T-cell (primary cell): ENCODE results near the gene WDR44. TPM values are rescaled to one million over a fixed set of nuclear protein-coding genes. Genes with fewer than 3 reads are reported as not detected.

ENCODE experiments used
- ATAC-seq, 4 experiments: fragments of 200-7000 bp in 3 of 4; fragments of 150-1000 bp in 1 of 4; cut with Tn5 transposase; replicated peaks in 1 of 4; 1 replicate in 3 of 4; 2 replicates in 1 of 4; pipeline ENCODE4 v1.10.0; 2021; ENCODE audit warnings: moderate library complexity in 3 of 4, mild to moderate bottlenecking in 2 of 4, moderate number of reproducible peaks in 1 of 4
- CTCF ChIA-PET, 2 donors: fragments of 300-600 bp; sonication (Branson Sonifier 250); formaldehyde crosslinking; loops; one replicate each; lab custom pipeline; 2022; ENCODE audit warnings: antibody characterized with exemption in 2 of 2; lab: Charles Lee
- POLR2A ChIA-PET, 2 donors: fragments of 300-600 bp; sonication (Branson Sonifier 250); formaldehyde crosslinking; loops; one replicate each; lab custom pipeline; 2022; ENCODE audit warnings: antibody characterized with exemption in 2 of 2; lab: Charles Lee
- DNase-seq, 35 experiments: peaks; one replicate each; pipeline versions ENCODE4 v3.0.0 to v3.0.0-alpha.2; 2013 to 2023
- H3K27ac ChIP-seq: one replicate; pipeline ENCODE4 v1.5.1; 2013; ENCODE audit warnings: low read length
- H3K27me3 ChIP-seq, 2 experiments: replicated peaks in 1 of 2; 1 replicate in 1 of 2; 2 replicates in 1 of 2; pipeline versions ENCODE4 v1.6.1 to v1.7.0; 2013; ENCODE audit warnings: low read length in 1 of 2, mixed read lengths in 1 of 2; ENCODE audit not compliant: control insufficient read depth in 2 of 2, insufficient read depth in 2 of 2; ENCODE audit errors: extremely low read depth in 1 of 2
- H3K36me3 ChIP-seq, 2 donors: 1 replicate in 1 of 2; 2 replicates in 1 of 2; pipeline versions ENCODE4 v1.6.1 to v1.7.0; 2013; ENCODE audit warnings: low read length in 1 of 2; ENCODE audit not compliant: control insufficient read depth in 2 of 2, insufficient read depth in 1 of 2; ENCODE audit errors: extremely low read depth in 1 of 2
- H3K4me1 ChIP-seq, 2 experiments: 1 replicate in 1 of 2; 2 replicates in 1 of 2; pipeline versions ENCODE4 v1.6.1 to v1.7.0; 2013; ENCODE audit warnings: low read length in 2 of 2, mixed read lengths in 1 of 2; ENCODE audit not compliant: insufficient read depth in 2 of 2, control insufficient read depth in 1 of 2; ENCODE audit errors: extremely low read depth in 1 of 2
- H3K4me3 ChIP-seq, 2 donors: 1 replicate in 1 of 2; 2 replicates in 1 of 2; pipeline versions ENCODE4 v1.5.1 to v1.7.0; 2013; ENCODE audit warnings: mild to moderate bottlenecking in 2 of 2, low read length in 1 of 2, moderate library complexity in 1 of 2; ENCODE audit not compliant: control insufficient read depth in 1 of 2; ENCODE audit errors: extremely low read depth in 1 of 2
- H3K9me3 ChIP-seq: 2 replicates; pipeline ENCODE4 v1.7.0; 2013
- H3K27ac Mint-ChIP-seq, 2 donors: one replicate each; pipeline ENCODE4 v1.8.0; 2020 to 2021; ENCODE audit warnings: mild to moderate bottlenecking in 2 of 2, mixed read lengths in 2 of 2
- H3K27me3 Mint-ChIP-seq, 2 donors: one replicate each; pipeline ENCODE4 v1.8.0; 2021 to 2022; ENCODE audit warnings: mixed read lengths in 2 of 2
- H3K36me3 Mint-ChIP-seq: one replicate; pipeline ENCODE4 v1.8.0; 2021; ENCODE audit warnings: mixed read lengths
- H3K4me1 Mint-ChIP-seq, 3 donors: one replicate each; pipeline ENCODE4 v1.8.0; 2020 to 2022; ENCODE audit warnings: mixed read lengths in 3 of 3, mild to moderate bottlenecking in 1 of 3
- H3K4me3 Mint-ChIP-seq, 3 donors: one replicate each; pipeline ENCODE4 v1.8.0; 2020 to 2022; ENCODE audit warnings: mild to moderate bottlenecking in 3 of 3, mixed read lengths in 3 of 3, moderate library complexity in 3 of 3
- H3K9me3 Mint-ChIP-seq, 3 donors: one replicate each; pipeline ENCODE4 v1.8.0; 2020 to 2022; ENCODE audit warnings: mixed read lengths in 3 of 3
- WGBS: methylation state at CpG from one replicate; pipeline ENCODE4 v1.1.5; 2013; ENCODE audit warnings: missing lambda C conversion rate; ENCODE audit not compliant: insufficient coverage; 5-methylcytosine and 5-hydroxymethylcytosine counted together
- total RNA-seq, 35 experiments: library from RNA in 6 of 35; stranded (reverse) in 6 of 35; fragments of 120-200 nt in 1 of 35; gene quantifications; one replicate each; pipeline versions ENCODE4 v1.2.1 to v1.2.4 and lab custom pipeline; 2013 to 2026

WDR44 gene
- total RNA-seq, 5 donors from 2014 or later (not counting 1 experiment from before 2014, with no cell fraction given) = 13.6 to 21.4 (median 19.0) TPM

DNA sequence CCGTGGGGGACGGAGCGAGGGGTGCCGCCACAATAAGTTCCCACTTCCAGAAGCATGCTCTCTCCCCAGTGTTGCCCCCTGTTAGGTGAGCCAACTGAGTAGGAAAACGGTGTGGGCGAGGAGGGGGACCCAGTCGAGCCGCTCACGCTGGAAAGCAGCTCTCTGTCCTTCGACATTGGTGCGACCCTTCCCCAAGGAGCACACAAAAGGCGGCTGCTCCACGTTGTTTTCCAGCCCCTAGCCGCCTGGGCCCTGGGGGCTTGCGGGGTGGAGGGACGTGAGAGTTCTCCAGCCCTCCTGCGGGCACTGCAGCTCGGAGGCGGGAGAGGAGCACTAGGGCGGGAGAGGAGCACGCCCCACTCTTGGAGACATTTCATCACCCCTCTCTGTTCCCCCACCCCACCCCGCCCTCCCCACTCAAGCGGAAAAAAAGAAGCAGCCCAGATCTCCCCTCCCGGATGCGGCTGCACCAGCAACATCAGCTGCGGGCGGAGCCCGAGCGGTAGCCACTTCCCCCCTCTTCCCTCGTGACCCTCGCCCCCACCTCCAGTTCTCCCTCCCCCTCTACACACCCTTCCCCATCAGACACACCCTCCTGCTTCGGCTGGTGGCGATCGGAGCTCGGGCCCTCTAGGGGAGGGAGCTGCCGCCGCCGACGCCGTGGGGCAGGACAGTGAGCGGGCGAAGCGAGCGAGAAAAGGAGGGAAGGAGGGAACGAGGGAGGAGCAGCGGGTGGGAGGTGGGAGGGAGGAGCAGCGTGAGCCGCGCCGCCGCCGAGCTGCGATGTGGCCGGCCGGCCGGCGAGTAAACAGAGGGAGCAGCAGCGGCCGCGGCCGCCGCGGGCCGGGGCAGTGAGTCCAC, 149.4 kb downstream of the WDR44 start, which contains the start of gene DOCK11:
TSS of gene DOCK11 (plus strand) at position 755 of the 861 bp plus-strand sequence. CDS start 157 bp downstream, outside the sequence.
- H3K4me3 Mint-ChIP-seq = peak within 1 kb of the TSS; percentile 95 to 98 (median 95)
- under 1% methylated on average over 25 of the region's 64 CpGs for WGBS
- peaks cover 0 to 9% of the 10 kb centered on the region in 2 donors for H3K27me3 Mint-ChIP-seq
- peak within 1 kb of the TSS; percentile 66 to 80 for H3K4me3 ChIP-seq
- H3K27ac ChIP-seq = peak within 1 kb of the TSS; percentile 77
- peaks cover 10 to 29% of the 10 kb centered on the region in 2 experiments for H3K4me1 ChIP-seq
- no peaks in the 10 kb centered on the region for H3K9me3 ChIP-seq
- peaks cover 0 to 7% of the 10 kb centered on the region in 2 donors for H3K36me3 ChIP-seq
- DNase-seq = peak; percentile 56 to 84 (median 74)
- peak within 1 kb of the TSS; percentile 96 to 98 for H3K27ac Mint-ChIP-seq
- H3K4me1 Mint-ChIP-seq = peaks cover 17 to 28% (median 25%) of the 10 kb centered on the region in 3 donors
- ChIA-PET CTCF (interaction anchor here (0.5 to 2.8 kb wide), 9 partner anchors 11 to 499 kb away, joined by 3 to 17 read pairs (median 4); no protein-coding TSS in a partner anchor), POLR2A (interaction anchor here (0.6 to 1.6 kb wide), 7 partner anchors 34 to 63 kb away, joined by 3 to 8 read pairs (median 4); no protein-coding TSS in a partner anchor)
- no peaks in the 10 kb centered on the region for H3K9me3 Mint-ChIP-seq
- peak; percentile 71 to 76 (median 73) for ATAC-seq
- no peaks in the 10 kb centered on the region for H3K27me3 ChIP-seq
- peaks cover 5% of the 10 kb centered on the region for H3K36me3 Mint-ChIP-seq

DNA sequence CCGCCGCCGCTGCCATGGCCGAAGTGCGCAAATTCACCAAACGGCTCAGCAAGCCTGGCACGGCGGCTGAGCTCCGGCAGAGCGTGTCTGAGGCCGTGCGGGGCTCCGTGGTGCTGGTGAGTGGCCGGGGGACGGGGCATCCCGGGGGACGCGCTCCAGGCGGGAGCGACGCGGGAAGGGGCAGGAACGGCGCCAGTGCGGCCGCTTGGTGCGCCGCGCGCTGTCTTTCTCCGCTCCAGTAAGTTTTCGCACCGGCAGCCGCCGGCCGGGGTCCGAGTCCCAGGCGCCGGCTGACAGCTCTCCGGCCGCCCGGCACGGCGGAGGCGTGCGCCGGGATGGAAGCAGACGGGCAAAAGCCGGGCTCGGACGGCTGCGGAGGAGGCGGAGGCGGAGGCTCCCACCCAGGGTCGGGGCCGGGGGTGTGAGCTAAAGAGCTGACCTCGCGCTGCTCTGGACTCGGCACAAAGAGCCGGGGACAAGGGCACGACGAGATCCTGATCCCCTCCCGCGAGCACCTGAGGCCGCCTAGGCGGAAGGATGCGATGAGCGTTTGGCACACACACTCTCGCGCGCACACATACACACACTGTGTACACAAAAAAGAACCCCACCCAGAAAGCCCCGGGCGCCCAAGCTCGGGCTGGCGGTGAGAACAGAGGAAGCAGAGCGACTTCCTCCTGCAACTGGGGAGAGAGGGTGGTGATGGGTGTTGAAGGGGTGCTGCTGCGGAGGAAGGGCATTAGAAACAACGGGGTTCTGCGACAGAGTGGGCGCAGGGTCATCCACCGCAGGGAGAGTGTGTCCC, 150.3 kb downstream of the WDR44 start:
- Histone ChIP-seq H3K27me3 (no peaks in the 10 kb centered on the region), H3K27ac (peak overlapping the region; percentile 77), H3K9me3 (no peaks in the 10 kb centered on the region), H3K4me3 (peak overlapping the region; percentile 66 to 80), H3K36me3 (peaks cover 0 to 7% of the 10 kb centered on the region in 2 donors), H3K4me1 (peaks cover 10 to 35% of the 10 kb centered on the region in 2 experiments)
- CTCF ChIA-PET = interaction anchor here (0.5 to 2.8 kb wide), 8 partner anchors 32 to 498 kb away, joined by 3 to 17 read pairs (median 5); no protein-coding TSS in a partner anchor
- 0% methylated on average over 28 of the region's 81 CpGs for WGBS
- ATAC-seq = peak; percentile 72 to 77 (median 74)
- peak; percentile 64 to 89 (median 81) for DNase-seq
- peak overlapping the region; percentile 96 to 98 for H3K27ac Mint-ChIP-seq
- peaks cover 17 to 28% (median 25%) of the 10 kb centered on the region in 3 donors for H3K4me1 Mint-ChIP-seq
- POLR2A ChIA-PET = interaction anchor here (0.6 to 1.6 kb wide), 9 partner anchors 21 to 62 kb away, joined by 3 to 8 read pairs (median 4); no protein-coding TSS in a partner anchor
- H3K4me3 Mint-ChIP-seq = peak overlapping the region; percentile 95 to 98 (median 95)
- no peaks in the 10 kb centered on the region for H3K9me3 Mint-ChIP-seq
- H3K36me3 Mint-ChIP-seq = peaks cover 5% of the 10 kb centered on the region
- peaks cover 0 to 9% of the 10 kb centered on the region in 2 donors for H3K27me3 Mint-ChIP-seq

DNA sequence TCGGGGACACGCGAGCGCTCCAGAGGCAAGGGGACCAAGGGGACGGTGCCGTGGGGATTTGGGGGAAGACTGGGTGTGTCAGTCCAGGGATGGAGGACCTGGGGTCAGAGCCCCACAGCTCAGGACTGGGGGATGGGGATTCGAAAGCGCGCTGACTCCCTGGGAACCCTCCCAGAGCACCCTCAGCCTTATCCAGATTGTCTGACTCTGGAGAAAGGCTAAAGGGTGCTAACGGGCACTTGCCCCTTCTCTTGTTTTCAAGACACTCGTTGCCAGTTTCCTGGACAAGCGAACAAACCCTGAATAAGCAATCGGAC, 150.8 kb downstream of the WDR44 start:
- H3K27me3 ChIP-seq = no peaks in the 10 kb centered on the region
- CTCF ChIA-PET = interaction anchor here in 1 of 2 donors (0.5 to 2.8 kb wide), 5 partner anchors 31 to 105 kb away, joined by 4 to 17 read pairs (median 5); no protein-coding TSS in a partner anchor
- H3K27me3 Mint-ChIP-seq = peaks cover 0 to 9% of the 10 kb centered on the region in 2 donors
- H3K36me3 ChIP-seq = peaks cover 0 to 7% of the 10 kb centered on the region in 2 donors
- peak overlapping the region; percentile 96 to 98 for H3K27ac Mint-ChIP-seq
- peaks cover 13 to 37% of the 10 kb centered on the region in 2 experiments for H3K4me1 ChIP-seq
- peaks cover 18 to 30% (median 28%) of the 10 kb centered on the region in 3 donors for H3K4me1 Mint-ChIP-seq
- peak overlapping the region; percentile 66 to 80 for H3K4me3 ChIP-seq
- POLR2A ChIA-PET = interaction anchor here in 1 of 2 donors (0.5 to 1.6 kb wide), 7 partner anchors 17 to 70 kb away, joined by 3 to 8 read pairs (median 4); no protein-coding TSS in a partner anchor
- H3K27ac ChIP-seq = peak overlapping the region; percentile 77
- peaks cover 5% of the 10 kb centered on the region for H3K36me3 Mint-ChIP-seq
- H3K9me3 Mint-ChIP-seq = no peaks in the 10 kb centered on the region
- no CpG with 5 or more reads among the region's 13 CpGs for WGBS
- DNase-seq (peak in 1 of 35 experiments; percentile 0), ATAC-seq (peak in 2 of 4 experiments; percentile 1 to 13)
- H3K4me3 Mint-ChIP-seq = peak overlapping the region; percentile 95 to 98 (median 95)
- H3K9me3 ChIP-seq = no peaks in the 10 kb centered on the region

DNA sequence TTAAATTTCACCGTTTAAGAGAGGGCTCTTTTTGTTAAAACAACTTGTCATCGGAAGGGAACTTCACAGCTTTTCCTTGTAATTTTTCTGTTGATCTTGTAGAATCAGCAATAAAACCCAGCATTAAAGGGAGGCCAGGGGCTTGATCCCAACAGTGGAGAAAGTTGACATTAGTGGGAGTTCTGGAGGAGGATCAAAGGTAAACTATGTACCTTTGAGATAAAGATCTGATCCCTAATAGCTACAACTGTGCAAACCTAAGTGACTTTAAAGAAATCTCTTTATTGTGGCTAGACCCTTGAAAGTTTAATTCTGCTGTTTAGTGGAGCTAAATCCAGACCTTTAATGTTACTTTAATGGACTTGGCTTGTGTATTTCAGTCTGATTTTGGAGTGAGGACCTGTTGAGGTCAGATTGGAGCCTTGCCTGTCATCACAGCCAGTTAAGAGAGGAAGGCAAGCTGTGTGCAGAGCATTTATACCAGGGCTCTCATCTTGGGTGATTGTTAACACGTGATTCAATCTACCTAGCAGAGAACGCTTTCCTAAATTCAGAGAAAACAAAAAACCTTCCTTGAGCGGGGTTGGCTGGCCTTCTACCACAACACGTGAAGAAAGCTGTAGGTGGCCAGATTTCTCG, 151.4 kb downstream of the WDR44 start:
- peak overlapping the region; percentile 66 to 80 for H3K4me3 ChIP-seq
- H3K27ac ChIP-seq = peak overlapping the region; percentile 77
- no CpG with 5 or more reads among the region's 7 CpGs for WGBS
- peak overlapping the region; percentile 95 to 98 (median 95) for H3K4me3 Mint-ChIP-seq
- ChIA-PET POLR2A (interaction anchor here in 1 of 2 donors (0.5 to 1.1 kb wide), 11 partner anchors 10 to 1432 kb away, joined by 3 to 17 read pairs (median 4); no protein-coding TSS in a partner anchor), CTCF (interaction anchor here in 1 of 2 donors (0.7 to 2.8 kb wide), 4 partner anchors 37 to 146 kb away, joined by 3 to 17 read pairs (median 7); no protein-coding TSS in a partner anchor)
- peak in 25 of 35 experiments; percentile 2 to 55 (median 25) for DNase-seq
- no peaks in the 10 kb centered on the region for H3K9me3 Mint-ChIP-seq
- ATAC-seq = peak in 3 of 4 experiments; percentile 18 to 23 (median 21)
- peak overlapping the region; percentile 96 to 98 for H3K27ac Mint-ChIP-seq
- peaks cover 0 to 11% of the 10 kb centered on the region in 2 donors for H3K27me3 Mint-ChIP-seq
- peaks cover 13 to 41% of the 10 kb centered on the region in 2 experiments for H3K4me1 ChIP-seq
- peaks cover 0 to 7% of the 10 kb centered on the region in 2 donors for H3K36me3 ChIP-seq
- no peaks in the 10 kb centered on the region for H3K27me3 ChIP-seq
- peaks cover 5% of the 10 kb centered on the region for H3K36me3 Mint-ChIP-seq
- H3K9me3 ChIP-seq = no peaks in the 10 kb centered on the region
- H3K4me1 Mint-ChIP-seq = peaks cover 24 to 36% (median 33%) of the 10 kb centered on the region in 3 donors

DNA sequence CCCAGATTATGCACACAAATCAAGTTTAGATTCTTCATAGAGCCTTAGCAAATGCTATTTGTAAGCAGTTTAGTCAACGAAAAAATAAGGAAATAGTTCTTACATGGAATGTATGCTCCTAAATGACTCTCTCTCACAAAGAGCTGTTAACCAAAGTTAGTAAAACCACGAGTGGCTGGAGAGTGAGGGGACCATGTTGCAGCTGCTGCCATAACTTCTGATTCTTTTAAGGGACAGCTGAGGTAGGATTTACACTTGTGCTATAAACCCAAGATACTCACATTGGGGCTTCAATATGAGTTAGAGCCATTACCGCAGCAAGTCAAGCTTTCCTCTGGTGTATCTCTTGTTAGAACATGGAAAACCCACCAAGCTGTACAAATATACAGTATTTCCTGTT, 152.4 kb downstream of the WDR44 start:
- Mint-ChIP-seq H3K9me3 (no peaks in the 10 kb centered on the region), H3K27ac (peak overlapping the region; percentile 82 to 98), H3K27me3 (peaks cover 0 to 17% of the 10 kb centered on the region in 2 donors), H3K4me1 (peaks cover 35 to 46% (median 42%) of the 10 kb centered on the region in 3 donors), H3K4me3 (peak overlapping the region; percentile 49 to 98 (median 95)), H3K36me3 (peaks cover 10% of the 10 kb centered on the region)
- Histone ChIP-seq H3K27ac (peak overlapping the region; percentile 56), H3K36me3 (peaks cover 0 to 7% of the 10 kb centered on the region in 2 donors), H3K4me3 (peak overlapping the region in 1 of 2 donors; percentile 66), H3K27me3 (no peaks in the 10 kb centered on the region), H3K4me1 (peaks cover 13 to 51% of the 10 kb centered on the region in 2 experiments), H3K9me3 (no peaks in the 10 kb centered on the region)
- no peak for ATAC-seq
- CTCF ChIA-PET = no interaction called here
- WGBS = no CpG with 5 or more reads among the region's 3 CpGs
- DNase-seq = no peak
- POLR2A ChIA-PET = no interaction called here
